GM21447 (cell line): ENCODE measurements around the gene VWF.
"Not testable (repeated sequence)": the region's sequence is repeated elsewhere in the genome, so short reads cannot be mapped to it uniquely, and the experiment has no call there.

Source experiments
- ATAC-seq: cut with Tn5 transposase; IDR thresholded peaks from one replicate; pipeline ENCODE4 v1.9.1; 2021; ENCODE audit not compliant: unreplicated experiment

Gene VWF

GRCh38 chr12:6146509-6146908 is 22.0 kb upstream of the VWF start:
- no peak for ATAC-seq

GRCh38 chr12:6145564-6145963 is 21.1 kb upstream of the VWF start:
- no peak for ATAC-seq

- no peak for ATAC-seq
Observed at GRCh38 chr12:6143303-6143675, 18.8 kb upstream of the VWF start.

- ATAC-seq, result not testable (repeated sequence)
Observed at GRCh38 chr12:6142368-6143302, 18.2 kb upstream of the VWF start.

- not testable (repeated sequence) for ATAC-seq
Observed at GRCh38 chr12:6141731-6142367, 17.4 kb upstream of the VWF start.

- ATAC-seq, result no peak
Observed at GRCh38 chr12:6140651-6141447, 16.4 kb upstream of the VWF start.

GRCh38 chr12:6135071-6135470 is 10.6 kb upstream of the VWF start:
- no peak for ATAC-seq

- no peak for ATAC-seq
Observed at GRCh38 chr12:6133642-6134041, 9.2 kb upstream of the VWF start.

GRCh38 chr12:6132496-6132895 is 8.0 kb upstream of the VWF start:
- no peak for ATAC-seq

GRCh38 chr12:6125310-6125608 is 789 bp upstream of the VWF start:
- ATAC-seq, result no peak

GRCh38 chr12:6123258-6123657 is 1.2 kb downstream of the VWF start:
- no peak for ATAC-seq

GRCh38 chr12:6122201-6122600 is 2.3 kb downstream of the VWF start:
- no peak for ATAC-seq

GRCh38 chr12:6120796-6121473 is 3.5 kb downstream of the VWF start:
- ATAC-seq, result no peak

GRCh38 chr12:6118891-6119568 is 5.4 kb downstream of the VWF start:
- ATAC-seq, result no peak

GRCh38 chr12:6116471-6117021 is 7.9 kb downstream of the VWF start:
- no peak for ATAC-seq

- ATAC-seq, result no peak
Observed at GRCh38 chr12:6115389-6115788, 9.1 kb downstream of the VWF start.

GRCh38 chr12:6114476-6114870 is 10.0 kb downstream of the VWF start:
- no peak for ATAC-seq

GRCh38 chr12:6113691-6114475 is 10.6 kb downstream of the VWF start:
- ATAC-seq, result no peak

- ATAC-seq, result no peak
Observed at GRCh38 chr12:6112004-6112403, 12.5 kb downstream of the VWF start.

- ATAC-seq, result no peak
Observed at GRCh38 chr12:6110006-6110405, 14.5 kb downstream of the VWF start.
